HL-60 (cell line): Measurements from ENCODE around the gene RTP1.

Source experiments
- DNase-seq, 2 experiments: peaks; one replicate each; pipeline ENCODE4 v3.0.0-alpha.2; 2010 to 2020; ENCODE audit warnings: low read depth in 1 of 2, low spot score in 1 of 2
- H3K27ac ChIP-seq: fragments of 250-450 bp; sonication (Bioruptor Pico); replicated peaks from 2 replicates; pipeline ENCODE4 v1.5.1; 2020; ENCODE audit warnings: mild to moderate bottlenecking, moderate library complexity
- H3K27me3 ChIP-seq: fragments of 250-450 bp; sonication (Bioruptor Pico); 2 replicates; pipeline ENCODE4 v1.5.1; 2021; ENCODE audit warnings: mild to moderate bottlenecking, moderate library complexity; ENCODE audit not compliant: insufficient read depth, poor library complexity, severe bottlenecking
- H3K4me3 ChIP-seq: replicated peaks from 2 replicates; pipeline ENCODE4 v1.5.1; 2011; ENCODE audit warnings: mild to moderate bottlenecking, control low read depth, low read length; ENCODE audit not compliant: insufficient read depth
- GABPA ChIP-seq: IDR thresholded peaks from 2 replicates; pipeline ENCODE4 v1.6.1; 2012; ENCODE audit warnings: low read depth
- POLR2AphosphoS5 ChIP-seq: IDR thresholded peaks from 2 replicates; pipeline ENCODE4 v1.6.1; 2012; ENCODE audit warnings: low read depth
- SPI1 ChIP-seq: IDR thresholded peaks from 2 replicates; pipeline ENCODE4 v1.6.1; 2012; ENCODE audit warnings: low read depth, mild to moderate bottlenecking, borderline replicate concordance
- TF ChIP-seq, protein P1 (sequence below): IDR thresholded peaks from 2 replicates; pipeline ENCODE4 v1.6.1; 2012; ENCODE audit warnings: low read depth; ENCODE audit not compliant: insufficient replicate concordance
- TF ChIP-seq, protein P2 (sequence below): IDR thresholded peaks from one replicate; pipeline ENCODE4 v1.5.1; 2011; ENCODE audit warnings: low read length, control low read depth, inconsistent platforms; ENCODE audit not compliant: insufficient read depth

The RTP1 gene

DNA sequence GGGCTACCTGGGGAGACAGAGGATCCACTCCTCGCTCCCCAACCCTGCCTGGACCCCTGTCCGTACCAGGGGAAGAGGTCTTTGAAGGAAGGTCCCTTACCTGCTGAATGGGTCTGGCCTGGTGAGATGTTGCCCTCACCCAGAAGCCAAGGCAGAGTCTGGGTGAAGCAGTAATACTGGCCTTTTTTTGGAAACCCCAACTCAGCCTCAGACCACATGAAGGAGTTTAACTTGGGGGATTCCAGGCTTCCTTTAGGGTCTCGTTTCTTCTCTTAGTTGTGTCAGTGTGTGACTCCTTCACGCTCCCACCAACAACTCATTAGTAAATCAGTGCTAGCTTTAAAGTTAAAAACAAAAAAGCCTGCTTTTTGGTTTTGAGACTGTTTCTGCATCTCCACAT, 45.6 kb downstream of the RTP1 start:
- DNase-seq = no peak
- TF ChIP-seq, protein P1, sequence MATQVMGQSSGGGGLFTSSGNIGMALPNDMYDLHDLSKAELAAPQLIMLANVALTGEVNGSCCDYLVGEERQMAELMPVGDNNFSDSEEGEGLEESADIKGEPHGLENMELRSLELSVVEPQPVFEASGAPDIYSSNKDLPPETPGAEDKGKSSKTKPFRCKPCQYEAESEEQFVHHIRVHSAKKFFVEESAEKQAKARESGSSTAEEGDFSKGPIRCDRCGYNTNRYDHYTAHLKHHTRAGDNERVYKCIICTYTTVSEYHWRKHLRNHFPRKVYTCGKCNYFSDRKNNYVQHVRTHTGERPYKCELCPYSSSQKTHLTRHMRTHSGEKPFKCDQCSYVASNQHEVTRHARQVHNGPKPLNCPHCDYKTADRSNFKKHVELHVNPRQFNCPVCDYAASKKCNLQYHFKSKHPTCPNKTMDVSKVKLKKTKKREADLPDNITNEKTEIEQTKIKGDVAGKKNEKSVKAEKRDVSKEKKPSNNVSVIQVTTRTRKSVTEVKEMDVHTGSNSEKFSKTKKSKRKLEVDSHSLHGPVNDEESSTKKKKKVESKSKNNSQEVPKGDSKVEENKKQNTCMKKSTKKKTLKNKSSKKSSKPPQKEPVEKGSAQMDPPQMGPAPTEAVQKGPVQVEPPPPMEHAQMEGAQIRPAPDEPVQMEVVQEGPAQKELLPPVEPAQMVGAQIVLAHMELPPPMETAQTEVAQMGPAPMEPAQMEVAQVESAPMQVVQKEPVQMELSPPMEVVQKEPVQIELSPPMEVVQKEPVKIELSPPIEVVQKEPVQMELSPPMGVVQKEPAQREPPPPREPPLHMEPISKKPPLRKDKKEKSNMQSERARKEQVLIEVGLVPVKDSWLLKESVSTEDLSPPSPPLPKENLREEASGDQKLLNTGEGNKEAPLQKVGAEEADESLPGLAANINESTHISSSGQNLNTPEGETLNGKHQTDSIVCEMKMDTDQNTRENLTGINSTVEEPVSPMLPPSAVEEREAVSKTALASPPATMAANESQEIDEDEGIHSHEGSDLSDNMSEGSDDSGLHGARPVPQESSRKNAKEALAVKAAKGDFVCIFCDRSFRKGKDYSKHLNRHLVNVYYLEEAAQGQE = no peak
- TF ChIP-seq GABPA = no peak
- no peak for TF ChIP-seq SPI1
- TF ChIP-seq POLR2AphosphoS5 = no peak
- TF ChIP-seq, protein P2, sequence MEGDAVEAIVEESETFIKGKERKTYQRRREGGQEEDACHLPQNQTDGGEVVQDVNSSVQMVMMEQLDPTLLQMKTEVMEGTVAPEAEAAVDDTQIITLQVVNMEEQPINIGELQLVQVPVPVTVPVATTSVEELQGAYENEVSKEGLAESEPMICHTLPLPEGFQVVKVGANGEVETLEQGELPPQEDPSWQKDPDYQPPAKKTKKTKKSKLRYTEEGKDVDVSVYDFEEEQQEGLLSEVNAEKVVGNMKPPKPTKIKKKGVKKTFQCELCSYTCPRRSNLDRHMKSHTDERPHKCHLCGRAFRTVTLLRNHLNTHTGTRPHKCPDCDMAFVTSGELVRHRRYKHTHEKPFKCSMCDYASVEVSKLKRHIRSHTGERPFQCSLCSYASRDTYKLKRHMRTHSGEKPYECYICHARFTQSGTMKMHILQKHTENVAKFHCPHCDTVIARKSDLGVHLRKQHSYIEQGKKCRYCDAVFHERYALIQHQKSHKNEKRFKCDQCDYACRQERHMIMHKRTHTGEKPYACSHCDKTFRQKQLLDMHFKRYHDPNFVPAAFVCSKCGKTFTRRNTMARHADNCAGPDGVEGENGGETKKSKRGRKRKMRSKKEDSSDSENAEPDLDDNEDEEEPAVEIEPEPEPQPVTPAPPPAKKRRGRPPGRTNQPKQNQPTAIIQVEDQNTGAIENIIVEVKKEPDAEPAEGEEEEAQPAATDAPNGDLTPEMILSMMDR = no peak
- no peaks in the 10 kb centered on the region for H3K27me3 ChIP-seq
- H3K4me3 ChIP-seq = no peak overlapping the region
- H3K27ac ChIP-seq = no peak overlapping the region

DNA sequence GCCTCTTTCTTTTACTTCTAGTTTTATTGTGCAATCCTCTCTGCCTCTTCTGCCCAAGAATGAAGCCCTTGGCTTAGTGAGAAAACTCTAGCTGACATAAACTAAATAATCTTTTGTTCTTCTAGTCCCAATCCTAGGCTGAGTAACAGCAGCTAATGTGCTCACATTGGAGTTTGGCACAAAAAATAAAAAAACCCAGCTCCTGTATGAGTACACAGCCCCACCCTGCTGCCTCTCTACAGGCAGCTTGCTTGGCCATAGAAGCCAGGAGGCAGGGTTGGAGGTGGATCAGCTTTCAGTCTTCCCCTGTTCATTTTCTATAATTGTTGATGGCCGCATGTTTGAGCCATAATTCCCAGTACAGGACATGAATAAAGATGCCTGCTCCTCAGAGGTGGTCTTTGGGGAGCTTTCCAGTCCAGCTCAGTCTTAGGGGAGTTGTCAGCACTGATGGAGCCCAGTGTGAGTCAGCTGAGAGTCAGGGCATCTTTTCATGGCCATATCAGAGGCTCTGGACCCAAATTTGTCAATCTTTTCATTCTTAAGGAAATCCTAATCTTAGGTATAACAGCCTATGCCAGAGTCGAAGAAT, 46.7 kb downstream of the RTP1 start:
- no peak overlapping the region for H3K27ac ChIP-seq
- no peak for DNase-seq
- no peak for TF ChIP-seq POLR2AphosphoS5
- TF ChIP-seq, protein P1 = no peak
- TF ChIP-seq, protein P2 = no peak
- TF ChIP-seq GABPA = no peak
- no peak for TF ChIP-seq SPI1
- no peaks in the 10 kb centered on the region for H3K27me3 ChIP-seq
- no peak overlapping the region for H3K4me3 ChIP-seq

DNA sequence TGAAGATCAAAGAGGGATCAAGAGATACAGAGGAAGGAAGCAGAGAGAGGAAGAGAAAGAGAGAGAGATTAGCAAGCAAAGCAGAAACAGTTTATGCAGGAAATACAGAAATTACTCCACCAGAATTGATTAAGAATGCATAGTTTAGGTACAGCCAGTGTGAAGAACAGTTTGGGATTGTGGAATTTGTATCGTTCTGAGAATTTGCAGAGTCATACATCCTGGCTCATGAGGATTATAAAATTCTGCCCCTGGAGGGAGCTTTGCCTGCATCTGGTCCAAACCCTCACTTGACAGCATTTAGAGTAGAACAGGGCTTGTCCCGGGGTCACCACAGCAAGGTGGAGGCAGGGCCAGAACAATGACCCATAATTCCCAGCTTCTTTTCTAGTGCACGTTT, 50.1 kb downstream of the RTP1 start:
- DNase-seq = no peak
- TF ChIP-seq SPI1 (no peak), GABPA (no peak), POLR2AphosphoS5 (no peak)
- TF ChIP-seq, protein P1 = no peak
- TF ChIP-seq, protein P2 = no peak
- no peaks in the 10 kb centered on the region for H3K27me3 ChIP-seq
- H3K4me3 ChIP-seq = no peak overlapping the region
- H3K27ac ChIP-seq = no peak overlapping the region
